Activated T-cell treated with anti-CD3 and anti-CD28 coated beads, Interleukin-2, amount 50 U/mL, for 72 hours (primary cell): ENCODE measurements around the gene VSIG8. TPM values are rescaled to one million over a fixed set of nuclear protein-coding genes. Genes with fewer than 3 reads are reported as not detected.

Experiments
- ATAC-seq, 2 donors: fragments of 150-1000 bp; cut with Tn5 transposase; replicated peaks in 1 of 2; 2 replicates each; pipeline ENCODE4 v1.10.0; 2021; ENCODE audit warnings: moderate library complexity in 2 of 2, mild to moderate bottlenecking in 1 of 2
- DNase-seq, 2 donors: peaks; one replicate each; pipeline ENCODE4 v3.0.0; 2021 to 2022; ENCODE audit warnings: mixed read lengths in 1 of 2
- H3K27ac Mint-ChIP-seq: one replicate; pipeline ENCODE4 v1.8.0; 2022; ENCODE audit warnings: mild to moderate bottlenecking, moderate library complexity, mixed read lengths
- H3K27me3 Mint-ChIP-seq: one replicate; pipeline ENCODE4 v1.8.0; 2022; ENCODE audit warnings: low read depth, mixed read lengths
- H3K36me3 Mint-ChIP-seq, 2 donors: one replicate each; pipeline ENCODE4 v1.8.0; 2022; ENCODE audit warnings: mixed read lengths in 2 of 2, mild to moderate bottlenecking in 1 of 2; ENCODE audit not compliant: insufficient read depth in 2 of 2
- H3K4me1 Mint-ChIP-seq: one replicate; pipeline ENCODE4 v1.8.0; 2022; ENCODE audit warnings: low read depth, mixed read lengths
- H3K4me3 Mint-ChIP-seq, 2 donors: one replicate each; pipeline ENCODE4 v1.8.0; 2022; ENCODE audit warnings: mild to moderate bottlenecking in 2 of 2, mixed read lengths in 2 of 2, moderate library complexity in 2 of 2
- H3K9me3 Mint-ChIP-seq, 2 donors: one replicate each; pipeline ENCODE4 v1.8.0; 2022; ENCODE audit warnings: mixed read lengths in 2 of 2
- total RNA-seq, 2 donors: library from RNA; stranded (reverse); gene quantifications; one replicate each; pipeline ENCODE4 v1.2.3, GENCODE V29; 2022

VSIG8 gene
- total RNA-seq, 2 donors from 2014 or later: not detected

GRCh38 chr1:159861218-159861617, 1.2 kb downstream of the VSIG8 start:
- Mint-ChIP-seq H3K4me1 (no peaks in the 10 kb centered on the region), H3K27me3 (no peaks in the 10 kb centered on the region), H3K4me3 (no peak overlapping the region), H3K36me3 (no peaks in the 10 kb centered on the region), H3K27ac (no peak overlapping the region), H3K9me3 (no peaks in the 10 kb centered on the region)
- DNase-seq (no peak), ATAC-seq (no peak)

- DNase-seq (no peak), ATAC-seq (no peak)
- no peaks in the 10 kb centered on the region for H3K27me3 Mint-ChIP-seq
- H3K27ac Mint-ChIP-seq: no peak overlapping the region
- peaks cover under 1% of the 10 kb centered on the region for H3K4me1 Mint-ChIP-seq
- H3K9me3 Mint-ChIP-seq: no peaks in the 10 kb centered on the region
- no peaks in the 10 kb centered on the region for H3K36me3 Mint-ChIP-seq
- H3K4me3 Mint-ChIP-seq: no peak overlapping the region
These were observed 2.0 kb downstream of the VSIG8 start for GRCh38 chr1:159860456-159860855.

DNA sequence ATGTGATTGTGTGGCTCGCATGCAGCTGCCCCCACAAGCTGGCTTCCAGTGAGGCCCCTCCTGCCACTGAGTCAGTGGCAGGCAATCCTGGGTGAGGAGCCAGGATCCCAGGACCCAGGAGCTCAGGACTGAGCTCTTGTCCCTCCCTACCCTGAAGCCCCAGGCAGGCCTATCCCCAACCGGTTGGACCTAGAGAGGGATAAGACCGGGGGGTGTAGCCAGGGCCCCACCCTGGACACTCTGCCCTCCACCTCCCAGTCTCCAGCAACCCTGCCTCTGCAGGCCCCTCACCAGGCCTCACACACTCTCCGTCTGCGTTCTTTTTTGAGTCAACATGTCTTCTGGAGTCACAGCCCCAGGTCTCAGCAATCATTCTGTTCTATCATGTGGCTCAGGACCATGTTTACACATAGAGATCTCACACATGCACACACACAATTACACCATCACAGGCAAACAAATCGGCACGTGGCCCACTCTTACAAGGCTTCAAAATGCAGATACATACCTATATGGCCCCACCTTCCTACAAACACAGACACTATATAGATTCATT, 2.6 kb downstream of the VSIG8 start:
- Mint-ChIP-seq H3K27ac (no peak overlapping the region), H3K27me3 (no peaks in the 10 kb centered on the region), H3K4me3 (no peak overlapping the region), H3K4me1 (peaks cover 6% of the 10 kb centered on the region), H3K9me3 (no peaks in the 10 kb centered on the region), H3K36me3 (no peaks in the 10 kb centered on the region)
- DNase-seq (no peak), ATAC-seq (no peak)

DNA sequence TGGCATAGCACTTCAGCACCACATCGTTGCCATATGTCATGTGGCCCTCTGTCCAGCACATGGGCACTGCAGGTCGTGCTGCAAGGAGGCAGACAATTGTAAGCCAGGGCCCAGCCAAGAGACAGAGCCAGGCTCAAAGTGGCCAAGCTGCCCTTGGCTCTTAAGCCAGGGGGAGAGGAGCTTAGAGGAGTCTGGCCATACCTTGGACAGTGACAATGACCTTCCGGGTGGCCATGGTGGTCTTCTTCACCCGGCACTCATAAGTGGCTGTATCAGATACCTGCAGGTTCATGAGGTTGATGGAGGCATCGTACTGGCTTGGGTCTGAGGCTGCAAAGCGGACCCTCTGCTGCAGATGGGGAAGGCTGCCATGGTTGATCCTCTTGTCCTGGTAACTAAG, 4.6 kb downstream of the VSIG8 start:
- Mint-ChIP-seq H3K9me3 (no peaks in the 10 kb centered on the region), H3K36me3 (no peaks in the 10 kb centered on the region), H3K27ac (no peak overlapping the region), H3K4me1 (peaks cover 14% of the 10 kb centered on the region), H3K4me3 (no peak overlapping the region), H3K27me3 (no peaks in the 10 kb centered on the region)
- ATAC-seq (no peak), DNase-seq (no peak)

- Mint-ChIP-seq H3K36me3 (no peaks in the 10 kb centered on the region), H3K9me3 (no peaks in the 10 kb centered on the region), H3K27me3 (no peaks in the 10 kb centered on the region), H3K4me3 (no peak overlapping the region), H3K4me1 (peaks cover 15% of the 10 kb centered on the region), H3K27ac (no peak overlapping the region)
- no peak for ATAC-seq
- DNase-seq: no peak
These were observed 5.9 kb downstream of the VSIG8 start for GRCh38 chr1:159856576-159856975.

DNA sequence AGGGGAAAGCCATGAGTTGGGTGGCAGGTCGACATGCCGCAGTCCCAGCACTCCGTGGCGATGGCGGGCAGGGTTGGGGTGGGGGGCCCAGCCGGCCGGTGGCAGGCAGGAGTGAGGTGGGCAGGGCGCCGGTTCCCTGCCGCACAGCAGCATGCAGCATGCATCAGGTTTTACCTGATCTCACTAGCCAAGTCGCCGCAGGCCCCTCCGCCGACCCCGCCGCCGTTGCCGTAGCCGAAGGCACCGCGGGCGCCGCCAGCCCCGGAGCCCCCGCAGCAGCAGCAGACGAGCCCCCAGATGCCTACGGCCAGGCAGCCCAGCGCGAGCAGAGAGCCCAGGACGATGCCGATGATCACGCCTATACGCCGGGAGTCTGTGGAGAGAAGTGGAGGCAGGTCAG, 6.7 kb downstream of the VSIG8 start:
- DNase-seq: no peak
- Mint-ChIP-seq H3K4me3 (peak overlapping the region in 1 of 2 donors; percentile 91), H3K36me3 (no peaks in the 10 kb centered on the region), H3K4me1 (peaks cover 19% of the 10 kb centered on the region), H3K27me3 (no peaks in the 10 kb centered on the region), H3K9me3 (no peaks in the 10 kb centered on the region), H3K27ac (no peak overlapping the region)
- no peak for ATAC-seq

- H3K27ac Mint-ChIP-seq: no peak overlapping the region
- no peaks in the 10 kb centered on the region for H3K27me3 Mint-ChIP-seq
- peak overlapping the region; percentile 68 to 91 for H3K4me3 Mint-ChIP-seq
- H3K4me1 Mint-ChIP-seq: peaks cover 19% of the 10 kb centered on the region
- no peaks in the 10 kb centered on the region for H3K36me3 Mint-ChIP-seq
- H3K9me3 Mint-ChIP-seq: no peaks in the 10 kb centered on the region
- ATAC-seq (peak; percentile 96 to 97), DNase-seq (peak; percentile 87 to 89)
These were observed 7.7 kb downstream of the VSIG8 start for GRCh38 chr1:159854693-159855192.

- Mint-ChIP-seq H3K27ac (peak overlapping the region; percentile 66), H3K4me3 (peak overlapping the region; percentile 68 to 91), H3K4me1 (peaks cover 19% of the 10 kb centered on the region), H3K27me3 (no peaks in the 10 kb centered on the region), H3K36me3 (no peaks in the 10 kb centered on the region), H3K9me3 (no peaks in the 10 kb centered on the region)
- peak; percentile 17 to 39 for ATAC-seq
- peak; percentile 30 to 37 for DNase-seq
These were observed 8.3 kb downstream of the VSIG8 start for GRCh38 chr1:159854116-159854692.

DNA sequence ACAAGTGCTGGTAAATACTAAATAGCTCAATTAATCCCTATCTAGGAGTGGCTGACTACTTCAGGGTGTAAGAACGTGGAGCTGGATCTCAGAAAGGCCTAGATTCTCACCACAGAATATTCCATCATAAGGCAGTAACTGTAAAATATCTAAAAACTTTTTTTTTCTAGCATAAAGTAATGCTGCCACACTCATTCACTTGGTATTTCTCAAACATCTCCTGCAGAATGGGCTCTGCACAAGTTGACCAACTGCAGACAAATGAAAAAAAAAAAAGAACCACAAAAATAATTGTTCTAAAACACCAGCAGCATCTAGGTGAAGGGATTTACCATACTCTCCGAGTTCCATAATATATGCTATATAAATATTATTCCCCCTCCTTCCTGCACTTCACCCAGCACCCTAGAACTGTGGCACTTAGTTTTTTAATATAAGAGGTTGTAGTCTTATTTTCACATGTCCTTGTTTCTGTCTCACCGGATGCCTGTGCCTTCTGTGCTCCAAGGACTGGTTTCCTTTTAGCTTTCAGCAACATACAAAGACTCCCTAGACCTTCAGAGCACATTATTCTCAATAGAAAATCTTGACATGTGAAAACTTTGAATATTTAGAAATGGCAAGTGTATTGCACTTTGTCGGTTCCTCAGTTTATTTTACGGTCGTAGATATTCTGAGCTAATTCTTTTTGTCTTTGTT, 8.9 kb downstream of the VSIG8 start:
- H3K36me3 Mint-ChIP-seq: no peaks in the 10 kb centered on the region
- H3K4me3 Mint-ChIP-seq: peak overlapping the region; percentile 68 to 91
- H3K9me3 Mint-ChIP-seq: no peaks in the 10 kb centered on the region
- peaks cover 19% of the 10 kb centered on the region for H3K4me1 Mint-ChIP-seq
- ATAC-seq (no peak), DNase-seq (no peak)
- H3K27ac Mint-ChIP-seq: peak overlapping the region; percentile 66
- H3K27me3 Mint-ChIP-seq: no peaks in the 10 kb centered on the region

- H3K36me3 Mint-ChIP-seq: no peaks in the 10 kb centered on the region
- H3K27me3 Mint-ChIP-seq: no peaks in the 10 kb centered on the region
- H3K4me1 Mint-ChIP-seq: peaks cover 19% of the 10 kb centered on the region
- no peak for ATAC-seq
- no peak for DNase-seq
- peak overlapping the region; percentile 61 for H3K27ac Mint-ChIP-seq
- no peak overlapping the region for H3K4me3 Mint-ChIP-seq
- no peaks in the 10 kb centered on the region for H3K9me3 Mint-ChIP-seq
These were observed 11.1 kb downstream of the VSIG8 start for GRCh38 chr1:159851407-159851806.

DNA sequence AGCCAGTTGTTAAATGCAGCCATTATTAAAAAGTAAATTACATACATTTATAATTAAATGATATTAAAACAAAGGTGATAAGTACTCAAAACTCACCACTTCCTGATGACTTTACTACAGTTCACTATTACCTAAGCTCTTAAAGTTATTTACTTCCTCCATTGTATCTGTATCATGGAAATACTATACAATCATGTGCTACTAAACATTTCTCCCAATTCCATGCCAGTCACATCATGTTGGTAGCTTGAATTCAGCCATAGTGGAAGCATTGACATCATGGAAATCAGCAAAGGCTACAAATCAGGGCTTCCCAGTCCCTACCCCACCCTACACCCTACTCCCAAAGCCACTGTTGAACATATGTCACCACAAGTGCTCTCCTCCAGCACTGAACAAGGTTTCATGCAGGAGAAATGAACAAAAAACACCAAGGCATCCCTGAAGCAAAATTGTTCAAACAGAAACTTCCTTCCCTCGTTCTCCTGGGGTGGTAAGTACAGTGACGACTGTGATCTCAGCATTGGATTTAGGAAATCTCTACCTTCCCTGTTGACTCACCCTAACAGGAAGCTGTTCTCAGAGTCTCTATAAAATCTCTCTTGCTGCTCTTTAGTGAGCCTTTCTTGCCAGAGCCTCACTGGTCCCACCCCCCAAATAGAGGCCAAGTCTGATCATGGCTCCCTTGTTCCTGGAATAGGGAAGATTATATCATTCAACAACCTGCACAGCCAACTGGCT, 12.7 kb downstream of the VSIG8 start:
- DNase-seq: no peak
- H3K27me3 Mint-ChIP-seq: peaks cover under 1% of the 10 kb centered on the region
- H3K27ac Mint-ChIP-seq: no peak overlapping the region
- no peak overlapping the region for H3K4me3 Mint-ChIP-seq
- H3K4me1 Mint-ChIP-seq: peaks cover 14% of the 10 kb centered on the region
- H3K36me3 Mint-ChIP-seq: no peaks in the 10 kb centered on the region
- no peaks in the 10 kb centered on the region for H3K9me3 Mint-ChIP-seq
- no peak for ATAC-seq

DNA sequence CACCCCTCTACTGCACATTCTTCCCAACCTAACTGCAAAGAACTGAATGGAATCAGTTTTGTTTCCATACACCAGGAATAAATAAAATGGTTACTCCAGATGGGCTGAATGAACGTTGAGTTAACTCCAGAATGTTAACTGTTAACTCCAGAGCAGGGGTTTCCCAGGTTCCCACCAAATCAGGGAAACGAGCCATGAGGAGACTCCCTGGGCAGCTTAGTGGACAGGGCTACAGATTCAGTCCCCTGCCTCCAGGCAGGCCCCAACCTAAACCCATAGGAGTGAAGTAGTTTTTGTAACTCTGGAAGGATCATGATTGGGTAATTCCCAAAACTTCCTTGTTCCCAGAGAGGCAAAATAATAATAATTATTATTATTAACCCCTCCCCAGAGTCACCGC, 14.1 kb downstream of the VSIG8 start:
- Mint-ChIP-seq H3K27me3 (peaks cover 15% of the 10 kb centered on the region), H3K36me3 (no peaks in the 10 kb centered on the region)
- no peak for ATAC-seq

GRCh38 chr1:159847231-159847630, 15.2 kb downstream of the VSIG8 start:
- ATAC-seq: no peak
- H3K4me1 Mint-ChIP-seq: peaks cover 5% of the 10 kb centered on the region
- no peak overlapping the region for H3K4me3 Mint-ChIP-seq
- no peak overlapping the region for H3K27ac Mint-ChIP-seq
- H3K9me3 Mint-ChIP-seq: no peaks in the 10 kb centered on the region
- peaks cover 15% of the 10 kb centered on the region for H3K27me3 Mint-ChIP-seq
- no peak for DNase-seq
- no peaks in the 10 kb centered on the region for H3K36me3 Mint-ChIP-seq

More for the DNA sequence above, 14.1 kb downstream of the VSIG8 start:
- Mint-ChIP-seq H3K9me3 (no peaks in the 10 kb centered on the region), H3K4me1 (peaks cover 5% of the 10 kb centered on the region), H3K4me3 (no peak overlapping the region), H3K27ac (no peak overlapping the region)
- DNase-seq: no peak
